Neural progenitor cell (in vitro differentiated cells): ENCODE results near the gene ANKRD2.

ENCODE experiments used
- CTCF ChIP-seq: fragments of 200-600 bp; sonication (generic); IDR thresholded peaks from 2 replicates; pipeline ENCODE4 v1.5.1; 2017; ENCODE audit warnings: antibody characterized with exemption, mild to moderate bottlenecking
- EZH2 ChIP-seq: fragments of 200-600 bp; sonication (generic); IDR thresholded peaks from 2 replicates; pipeline ENCODE4 v1.6.1; 2017; ENCODE audit warnings: antibody characterized with exemption, mild to moderate bottlenecking, moderate library complexity
- EZH2phosphoT487 ChIP-seq: fragments of 200-600 bp; sonication (generic); IDR thresholded peaks from 2 replicates; pipeline ENCODE4 v1.6.1; 2017; ENCODE audit warnings: antibody characterized with exemption

- TF ChIP-seq CTCF = no peak
- no peak for TF ChIP-seq EZH2
- TF ChIP-seq EZH2phosphoT487 = no peak
These were observed 2.3 kb upstream of the ANKRD2 start for GRCh38 chr10:97570146-97570788.
